ENCODE data around the gene ESYT1. TPM values are rescaled to one million over a fixed set of nuclear protein-coding genes. Genes with fewer than 3 reads are reported as not detected.
A peak's percentile ranks its signal among the peaks of the same experiment; 100 is the strongest.

The ESYT1 gene
- total RNA-seq, 1 donor from 2014 or later, result 119 TPM

- no peak for DNase-seq (ENCODE audit: low spot score in 2 of 2)
- Histone ChIP-seq H3K27ac (peak overlapping the region; percentile 77 to 83), H3K36me3 (peaks cover 33 to 34% of the 10 kb centered on the region in 2 donors), H3K27me3 (no peaks in the 10 kb centered on the region), H3K4me3 (peak overlapping the region; percentile 69 to 88), H3K9me3 (no peaks in the 10 kb centered on the region), H3K4me1 (peaks cover 0 to 13% of the 10 kb centered on the region in 2 donors)
- no peak for TF ChIP-seq CTCF (IDR thresholded peaks at IDR 0.05)
- intact Hi-C loops (cut with DNase I), result loop anchor here (1.0 kb wide), 3 partner anchors 11 to 63 kb away; partner anchors contain the start of gene RPL41
Observed at GRCh38 chr12:56104815-56105608, 23.1 kb upstream of the ESYT1 start.

- DNase-seq (ENCODE audit: low spot score in 2 of 2), result no peak
- Histone ChIP-seq H3K4me3 (peak overlapping the region; percentile 69 to 88), H3K27me3 (no peaks in the 10 kb centered on the region), H3K4me1 (peaks cover 0 to 13% of the 10 kb centered on the region in 2 donors), H3K27ac (peak overlapping the region in 1 of 2 donors; percentile 8), H3K9me3 (no peaks in the 10 kb centered on the region), H3K36me3 (peaks cover 38 to 40% of the 10 kb centered on the region in 2 donors)
- intact Hi-C loops (cut with DNase I), result no loop called here
- no peak for TF ChIP-seq CTCF (IDR thresholded peaks at IDR 0.05)
Observed at GRCh38 chr12:56105609-56105902, 22.5 kb upstream of the ESYT1 start.

GRCh38 chr12:56107242-56107641, 20.8 kb upstream of the ESYT1 start:
- intact Hi-C loops (cut with DNase I), result no loop called here
- peaks cover 0 to 13% of the 10 kb centered on the region in 2 donors for H3K4me1 ChIP-seq
- H3K4me3 ChIP-seq, result no peak overlapping the region
- no peaks in the 10 kb centered on the region for H3K9me3 ChIP-seq
- peaks cover 55 to 56% of the 10 kb centered on the region in 2 donors for H3K36me3 ChIP-seq
- TF ChIP-seq CTCF (IDR thresholded peaks at IDR 0.05), result no peak
- DNase-seq (ENCODE audit: low spot score in 2 of 2), result no peak
- H3K27me3 ChIP-seq, result no peaks in the 10 kb centered on the region
- H3K27ac ChIP-seq, result no peak overlapping the region

- H3K9me3 ChIP-seq, result no peaks in the 10 kb centered on the region
- H3K27ac ChIP-seq, result no peak overlapping the region
- peaks cover 0 to 10% of the 10 kb centered on the region in 2 donors for H3K4me1 ChIP-seq
- DNase-seq (ENCODE audit: low spot score in 2 of 2), result no peak
- intact Hi-C loops (cut with DNase I), result no loop called here
- H3K36me3 ChIP-seq, result peaks cover 63 to 70% of the 10 kb centered on the region in 2 donors
- H3K27me3 ChIP-seq, result no peaks in the 10 kb centered on the region
- no peak for TF ChIP-seq CTCF (IDR thresholded peaks at IDR 0.05)
- no peak overlapping the region for H3K4me3 ChIP-seq
Observed at GRCh38 chr12:56110571-56110970, 17.5 kb upstream of the ESYT1 start.

- TF ChIP-seq CTCF (IDR thresholded peaks at IDR 0.05), result no peak
Observed at GRCh38 chr12:56114084-56114483, 14.0 kb upstream of the ESYT1 start.

More at GRCh38 chr12:56114084-56114483, 14.0 kb upstream of the ESYT1 start:
- Histone ChIP-seq H3K27me3 (no peaks in the 10 kb centered on the region), H3K27ac (no peak overlapping the region), H3K9me3 (no peaks in the 10 kb centered on the region), H3K36me3 (peaks cover 40 to 45% of the 10 kb centered on the region in 2 donors), H3K4me3 (no peak overlapping the region), H3K4me1 (peaks cover 3 to 8% of the 10 kb centered on the region in 2 donors)
- no peak for DNase-seq (ENCODE audit: low spot score in 2 of 2)
- intact Hi-C loops (cut with DNase I), result no loop called here
